Measurements from ENCODE around the gene MPIG6B.

MPIG6B gene

DNA sequence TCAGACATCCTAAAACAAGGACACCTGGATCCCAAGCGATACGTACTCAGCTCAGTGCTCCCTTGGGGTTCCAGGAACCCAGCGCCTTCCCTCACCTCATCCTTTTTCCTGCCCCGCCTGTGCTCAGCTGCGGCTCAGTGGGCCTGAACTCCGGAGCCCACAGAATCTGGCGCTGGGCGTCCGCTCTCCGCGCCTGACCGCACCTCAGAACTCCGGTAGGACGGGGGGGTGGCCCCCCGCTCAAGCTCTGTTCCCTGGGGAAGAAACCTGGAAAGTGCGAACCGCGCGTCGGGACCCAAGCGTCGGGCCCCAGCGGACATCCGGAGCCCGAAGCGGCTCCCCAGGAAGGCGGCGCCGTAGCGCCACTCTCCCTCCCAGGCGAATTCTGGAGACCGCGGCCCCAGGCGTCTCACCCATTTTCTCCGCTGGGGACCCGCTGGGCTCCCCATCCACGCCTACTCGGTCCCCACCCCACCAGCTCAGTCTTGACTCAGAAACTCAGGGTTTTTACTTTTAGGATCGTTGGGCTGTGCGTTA lies 42.0 kb upstream of the MPIG6B start:
- DNase-seq (ENCODE audit: extremely low spot score) = peak; percentile 75

DNA sequence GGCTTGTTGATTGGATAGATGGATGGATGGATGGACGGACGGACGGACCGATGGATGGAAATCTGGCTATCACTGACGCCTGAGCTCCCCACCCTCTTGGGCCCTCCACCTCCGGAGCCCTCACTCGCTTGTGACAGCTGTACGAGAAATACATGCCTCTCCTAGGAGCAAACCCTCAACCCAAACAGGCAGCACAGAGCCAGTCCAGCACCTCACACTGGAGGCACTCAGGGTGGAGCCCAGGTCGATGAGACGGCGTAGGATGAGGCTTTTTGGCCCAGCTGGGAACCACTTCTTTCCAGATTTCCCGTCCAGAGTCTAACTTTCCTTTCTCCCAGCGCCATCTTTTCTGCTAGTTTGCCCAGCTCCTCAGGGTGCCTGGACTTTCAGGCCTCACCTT lies 39.6 kb upstream of the MPIG6B start:
- ChIA-PET CTCF (interaction anchor here (0.8 to 1.6 kb wide), 4 partner anchors 10 to 20 kb away, joined by 3 to 6 read pairs (median 4); partner anchors contain the start of genes ABHD16A and LY6G5B), POLR2A (no interaction called here)
- no peak for DNase-seq (ENCODE audit: extremely low spot score)
- TF ChIP-seq, protein P1, sequence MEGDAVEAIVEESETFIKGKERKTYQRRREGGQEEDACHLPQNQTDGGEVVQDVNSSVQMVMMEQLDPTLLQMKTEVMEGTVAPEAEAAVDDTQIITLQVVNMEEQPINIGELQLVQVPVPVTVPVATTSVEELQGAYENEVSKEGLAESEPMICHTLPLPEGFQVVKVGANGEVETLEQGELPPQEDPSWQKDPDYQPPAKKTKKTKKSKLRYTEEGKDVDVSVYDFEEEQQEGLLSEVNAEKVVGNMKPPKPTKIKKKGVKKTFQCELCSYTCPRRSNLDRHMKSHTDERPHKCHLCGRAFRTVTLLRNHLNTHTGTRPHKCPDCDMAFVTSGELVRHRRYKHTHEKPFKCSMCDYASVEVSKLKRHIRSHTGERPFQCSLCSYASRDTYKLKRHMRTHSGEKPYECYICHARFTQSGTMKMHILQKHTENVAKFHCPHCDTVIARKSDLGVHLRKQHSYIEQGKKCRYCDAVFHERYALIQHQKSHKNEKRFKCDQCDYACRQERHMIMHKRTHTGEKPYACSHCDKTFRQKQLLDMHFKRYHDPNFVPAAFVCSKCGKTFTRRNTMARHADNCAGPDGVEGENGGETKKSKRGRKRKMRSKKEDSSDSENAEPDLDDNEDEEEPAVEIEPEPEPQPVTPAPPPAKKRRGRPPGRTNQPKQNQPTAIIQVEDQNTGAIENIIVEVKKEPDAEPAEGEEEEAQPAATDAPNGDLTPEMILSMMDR (IDR thresholded peaks at IDR 0.05; ENCODE audit: control extremely low read depth, extremely low read depth, low read depth, missing control alignments) = no peak

More for the DNA sequence above, 42.0 kb upstream of the MPIG6B start:
- POLR2A ChIA-PET = interaction anchor here (0.6 kb wide), 1 partner anchor 11 kb away, joined by 3 read pairs; no protein-coding TSS in a partner anchor
- TF ChIP-seq, protein P1 (IDR thresholded peaks at IDR 0.05; ENCODE audit: control extremely low read depth, extremely low read depth, low read depth, missing control alignments) = peak; percentile 13
- CTCF ChIA-PET = interaction anchor here (0.6 to 2.4 kb wide), 15 partner anchors 9 to 289 kb away, joined by 3 to 20 read pairs (median 4); partner anchors contain the start of genes ABHD16A, CSNK2B, HSPA1A and HSPA1L

DNA sequence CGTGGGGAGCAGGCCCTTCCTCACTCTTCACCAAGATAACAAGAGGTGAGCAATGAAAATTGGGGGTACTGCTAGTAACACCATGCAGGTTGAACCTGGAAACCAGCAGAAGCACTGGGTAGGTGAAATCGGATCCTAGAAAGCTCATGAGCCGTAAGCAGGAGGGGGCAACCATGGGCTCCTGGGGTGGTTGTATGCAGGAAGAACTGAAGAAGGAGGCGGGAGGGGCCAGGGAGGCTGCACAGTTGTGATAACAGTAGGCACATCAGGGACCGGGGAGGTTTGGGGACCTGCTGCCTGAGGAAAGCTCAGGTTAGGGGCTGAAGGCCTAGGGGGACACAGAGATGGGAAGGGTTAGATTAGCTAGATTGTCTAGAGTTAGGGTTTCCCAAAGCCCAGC lies 36.7 kb upstream of the MPIG6B start:
- TF ChIP-seq, protein P1 (IDR thresholded peaks at IDR 0.05; ENCODE audit: control extremely low read depth, extremely low read depth, low read depth, missing control alignments) = no peak
- ChIA-PET POLR2A (no interaction called here), CTCF (interaction anchor here (0.7 to 0.9 kb wide), 2 partner anchors 83 to 109 kb away, joined by 3 read pairs; partner anchors contain the start of gene VARS1)
- no peak for DNase-seq (ENCODE audit: extremely low spot score)

DNA sequence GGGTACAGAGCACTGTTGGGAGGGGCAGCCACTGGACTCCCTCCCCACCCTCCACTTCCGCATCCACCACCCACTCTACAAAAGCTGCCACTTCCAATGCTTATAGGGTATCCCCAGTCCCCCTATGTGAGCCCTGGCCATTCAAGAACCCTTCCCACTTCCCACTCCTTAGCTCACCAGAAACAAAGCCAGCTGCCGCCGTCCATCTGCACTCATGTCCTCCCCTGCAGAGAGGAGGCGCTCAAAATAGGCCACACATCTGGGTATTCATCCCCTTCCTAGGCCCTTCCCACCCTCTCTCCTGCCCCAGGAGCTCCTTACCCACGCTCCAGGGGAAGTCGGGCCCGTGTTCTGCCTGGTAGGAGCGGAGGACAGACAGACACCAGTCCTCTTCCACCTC lies 35.9 kb upstream of the MPIG6B start:
- ChIA-PET CTCF (interaction anchor here (1.1 to 1.4 kb wide), 2 partner anchors 9 to 265 kb away, joined by 4 read pairs; no protein-coding TSS in a partner anchor), POLR2A (no interaction called here)
- DNase-seq (ENCODE audit: extremely low spot score) = no peak
- TF ChIP-seq, protein P1 (IDR thresholded peaks at IDR 0.05; ENCODE audit: control extremely low read depth, extremely low read depth, low read depth, missing control alignments) = no peak

DNA sequence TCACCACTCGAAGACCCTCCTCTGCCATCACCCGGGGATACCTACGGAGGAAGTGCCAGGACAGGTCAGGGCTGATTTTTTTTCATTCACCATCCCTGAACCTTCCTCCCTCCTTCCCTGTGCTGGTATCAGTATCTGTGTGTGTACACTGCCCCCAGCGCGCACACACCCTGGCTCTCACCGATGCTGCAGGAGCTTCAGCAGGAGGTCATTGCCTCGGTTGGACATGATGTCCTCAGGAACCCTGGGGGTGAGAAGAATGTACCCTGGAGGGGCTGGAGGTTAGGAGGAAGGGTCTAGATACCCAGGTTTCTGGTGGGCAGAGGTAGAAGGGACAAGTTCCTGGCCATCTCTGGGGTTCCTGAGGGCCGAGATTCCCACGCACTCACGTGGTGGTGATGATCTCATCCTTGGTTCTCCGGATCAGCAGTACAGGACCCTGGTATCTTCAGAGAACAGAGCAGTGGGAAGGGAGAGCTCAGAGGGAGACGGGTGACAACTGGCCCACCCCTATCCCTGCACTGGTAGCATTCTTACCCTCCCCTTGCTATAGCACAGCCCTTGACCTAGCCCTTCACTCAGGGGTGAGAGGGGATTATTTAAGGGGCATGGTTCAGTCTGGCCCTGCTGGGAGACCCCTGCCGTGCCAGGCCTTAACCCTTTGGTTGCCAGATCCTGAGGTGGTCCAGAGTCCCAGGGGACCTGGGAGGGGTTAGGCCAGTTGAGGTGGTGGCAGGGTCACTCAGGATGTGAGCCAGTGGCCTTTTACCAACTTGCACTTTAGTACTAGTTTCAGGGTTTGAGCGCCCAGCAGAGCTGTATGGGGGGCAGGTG lies 35.1 kb upstream of the MPIG6B start:
- TF ChIP-seq, protein P1 (IDR thresholded peaks at IDR 0.05; ENCODE audit: control extremely low read depth, extremely low read depth, low read depth, missing control alignments) = no peak
- ChIA-PET CTCF (interaction anchor here (1.1 to 5.9 kb wide), 3 partner anchors 8 to 264 kb away, joined by 4 to 20 read pairs (median 4); partner anchors contain the start of gene LY6G5C), POLR2A (no interaction called here)
- DNase-seq (ENCODE audit: extremely low spot score) = no peak

DNA sequence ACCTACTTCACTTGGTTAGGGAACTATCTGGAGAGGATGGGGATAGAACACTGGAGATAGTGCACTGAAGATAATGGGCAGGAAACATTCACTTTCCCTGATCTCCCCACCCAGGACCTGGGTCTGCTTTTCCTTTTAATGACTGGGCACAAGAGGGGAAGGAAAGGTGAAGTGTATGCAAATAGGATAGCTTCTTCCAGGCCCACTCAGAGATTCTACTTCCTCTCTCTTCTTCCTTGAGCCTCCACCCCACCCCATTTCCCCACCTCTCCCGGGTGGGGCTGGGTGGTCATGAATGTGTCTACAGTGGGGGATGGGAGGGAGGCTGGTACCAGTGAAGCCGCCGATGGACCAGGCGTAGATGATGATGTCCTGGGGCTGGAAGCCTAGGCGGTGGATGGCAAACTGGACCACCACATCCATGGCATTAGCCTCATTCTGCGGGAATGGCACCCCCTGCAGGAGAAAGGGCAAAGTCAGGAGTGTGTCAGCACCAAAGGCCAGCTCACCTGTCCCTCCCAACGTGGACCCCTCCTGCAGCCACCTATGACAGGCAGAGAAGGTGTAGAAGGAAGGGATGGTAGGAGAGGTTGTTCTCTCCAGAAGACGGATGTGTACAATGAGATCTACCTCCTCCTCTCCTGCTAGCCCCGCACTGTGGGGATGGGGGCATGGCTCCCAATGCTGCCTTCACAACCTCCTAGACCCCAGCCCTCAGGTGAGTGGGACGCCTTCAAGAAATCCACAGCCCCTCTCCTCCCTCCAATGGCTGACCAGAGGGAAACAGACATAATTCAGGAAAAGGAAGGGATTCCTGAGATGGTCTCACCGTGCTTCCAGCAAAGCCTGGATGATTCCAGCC lies 33.7 kb upstream of the MPIG6B start:
- TF ChIP-seq, protein P1 (IDR thresholded peaks at IDR 0.05; ENCODE audit: control extremely low read depth, extremely low read depth, low read depth, missing control alignments) = no peak
- ChIA-PET POLR2A (no interaction called here), CTCF (interaction anchor here (1.0 to 5.9 kb wide), 8 partner anchors 9 to 69 kb away, joined by 3 to 20 read pairs (median 4); partner anchors contain the start of genes ABHD16A, LY6G5C and LY6G6D)
- DNase-seq (ENCODE audit: extremely low spot score) = no peak
